PC-3 (cell line): ENCODE data around the gene SAA1. TPM values are rescaled to one million over a fixed set of nuclear protein-coding genes. Genes with fewer than 3 reads are reported as not detected.

Experiments
- ATAC-seq: fragments of 200-7000 bp; cut with Tn5 transposase; 2 replicates; pipeline ENCODE4 v1.9.1; 2020; ENCODE audit warnings: mild to moderate bottlenecking, moderate library complexity
- BruUV-seq: library from RNA; stranded (reverse); fragments of 400-500 nt; replicated peaks from 2 replicates; lab custom pipeline; 2021; lab: Mats Ljungman, UMichigan
- CTCF ChIA-PET: fragments of 300-600 bp; sonication (Branson Sonifier 250); formaldehyde crosslinking; loops from one replicate; lab custom pipeline; 2022; ENCODE audit warnings: antibody characterized with exemption; lab: Charles Lee
- POLR2A ChIA-PET: fragments of 300-600 bp; sonication (Branson Sonifier 250); formaldehyde crosslinking; loops from one replicate; lab custom pipeline; 2022; ENCODE audit warnings: antibody characterized with exemption; ENCODE audit not compliant: unreplicated experiment; lab: Charles Lee
- DNase-seq: peaks from one replicate; pipeline ENCODE4 v3.0.0-alpha.2; 2015
- H2AFZ ChIP-seq: fragments of 300-600 bp; sonication (generic); 2 replicates; pipeline ENCODE4 v1.6.0; 2016; ENCODE audit warnings: antibody characterized with exemption, low read length
- H3F3A ChIP-seq: fragments of 300-600 bp; sonication (generic); one replicate; pipeline ENCODE4 v1.6.0; 2017; ENCODE audit warnings: antibody characterized with exemption, low read length, control low read depth, mild to moderate bottlenecking; ENCODE audit not compliant: unreplicated experiment
- H3K27ac ChIP-seq: fragments of 300-600 bp; sonication (generic); 2 replicates; pipeline ENCODE4 v1.5.1; 2016; ENCODE audit warnings: mild to moderate bottlenecking, low read length
- H3K27me3 ChIP-seq: fragments of 300-600 bp; sonication (generic); 2 replicates; pipeline ENCODE4 v1.6.1; 2016; ENCODE audit warnings: low read length, mixed read lengths
- H3K36me3 ChIP-seq: fragments of 300-600 bp; sonication (generic); 2 replicates; pipeline ENCODE4 v1.6.1; 2016; ENCODE audit warnings: low read depth, mixed run types, low read length, mixed read lengths
- H3K4me1 ChIP-seq: fragments of 300-600 bp; sonication (generic); 2 replicates; pipeline ENCODE4 v1.5.1; 2016; ENCODE audit warnings: low read length; ENCODE audit not compliant: insufficient read depth
- H3K4me2 ChIP-seq: fragments of 300-600 bp; sonication (generic); 2 replicates; pipeline ENCODE4 v1.6.0; 2016; ENCODE audit warnings: low read length
- H3K4me3 ChIP-seq: fragments of 300-600 bp; sonication (generic); 2 replicates; pipeline ENCODE4 v1.5.1; 2016; ENCODE audit warnings: mild to moderate bottlenecking, low read length, mixed read lengths
- H3K79me2 ChIP-seq: fragments of 300-600 bp; sonication (generic); 2 replicates; pipeline ENCODE4 v1.6.1; 2017; ENCODE audit warnings: low read length, mixed read lengths
- H3K9ac ChIP-seq: fragments of 300-600 bp; sonication (generic); 2 replicates; pipeline ENCODE4 v1.6.0; 2016; ENCODE audit warnings: mild to moderate bottlenecking, low read length
- H3K9me2 ChIP-seq: fragments of 300-600 bp; sonication (generic); replicated peaks from 2 replicates; pipeline ENCODE4 v1.6.1; 2016; ENCODE audit warnings: mixed run types, low read length, mixed read lengths
- H3K9me3 ChIP-seq: fragments of 300-600 bp; sonication (generic); 2 replicates; pipeline ENCODE4 v1.6.1; 2016; ENCODE audit warnings: low read length, mixed read lengths
- H4K20me1 ChIP-seq: fragments of 300-600 bp; sonication (generic); 2 replicates; pipeline ENCODE4 v1.6.1; 2016; ENCODE audit warnings: low read length, mixed read lengths
- EZH2 ChIP-seq: fragments of 300-600 bp; sonication (generic); IDR thresholded peaks from one replicate; pipeline ENCODE4 v1.6.1; 2017; ENCODE audit warnings: antibody characterized with exemption, mild to moderate bottlenecking, low read length; ENCODE audit not compliant: unreplicated experiment
- EZH2phosphoT487 ChIP-seq: fragments of 300-600 bp; sonication (generic); IDR thresholded peaks from 2 replicates; pipeline ENCODE4 v1.6.1; 2018; ENCODE audit warnings: mild to moderate bottlenecking, antibody characterized with exemption, low read length, borderline replicate concordance
- intact Hi-C: fragments of 100-400 bp; cut with micrococcal nuclease; formaldehyde crosslinking; loops from 2 replicates; pipeline ENCODE4 v1.9.0; 2023
- total RNA-seq: library from RNA; depleted of rRNA; stranded (reverse); fragments of >200 nt; gene quantifications from 2 replicates; pipeline ENCODE4 v1.2.3, GENCODE V29; 2014
- TF ChIP-seq, protein P1 (sequence below): fragments of 300-600 bp; sonication (generic); conservative IDR thresholded peaks from 2 replicates; pipeline ENCODE4 v1.5.1; 2017; ENCODE audit warnings: antibody characterized with exemption, low read depth, mild to moderate bottlenecking, low read length

The SAA1 gene
- total RNA-seq, 1 experiment from 2014 or later = not detected

DNA sequence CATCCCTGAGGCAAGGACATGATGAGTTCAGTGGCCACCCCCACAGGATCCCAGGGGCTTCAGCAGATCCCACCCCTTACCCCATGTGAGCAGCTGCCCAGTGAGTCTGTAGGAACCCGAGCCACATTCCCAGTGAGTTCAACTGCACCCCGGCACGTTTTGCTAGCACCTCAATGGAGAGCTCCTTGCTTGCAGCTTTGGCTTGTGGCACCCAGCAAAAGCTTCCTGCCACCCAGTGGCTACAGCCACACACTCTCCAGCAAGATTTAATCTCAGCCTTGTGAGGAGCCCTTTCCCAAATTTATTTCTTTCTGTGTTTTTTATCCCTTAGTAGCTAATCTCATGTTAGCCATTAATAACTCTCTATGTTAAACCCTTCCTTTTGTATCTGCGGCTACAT, 4.0 kb downstream of the SAA1 start:
- no peaks in the 10 kb centered on the region for H3K4me1 ChIP-seq
- H3K27me3 ChIP-seq = no peaks in the 10 kb centered on the region
- intact Hi-C loops = no loop called here
- H3K79me2 ChIP-seq = no peaks in the 10 kb centered on the region
- H3K27ac ChIP-seq = no peak overlapping the region
- ATAC-seq (no peak), DNase-seq (no peak)
- no peaks in the 10 kb centered on the region for H3F3A ChIP-seq
- ChIA-PET CTCF (interaction anchor here (0.6 to 1.0 kb wide), 2 partner anchors 26 to 117 kb away, joined by 3 to 6 read pairs; no protein-coding TSS in a partner anchor), POLR2A (no interaction called here)
- H3K4me3 ChIP-seq = no peak overlapping the region
- H3K9me2 ChIP-seq = no peaks in the 10 kb centered on the region
- H4K20me1 ChIP-seq = no peaks in the 10 kb centered on the region
- H3K36me3 ChIP-seq = no peaks in the 10 kb centered on the region
- no peak overlapping the region for H3K4me2 ChIP-seq
- no peak overlapping the region for H3K9ac ChIP-seq
- H2AFZ ChIP-seq = no peak overlapping the region
- BruUV-seq = no TSS peak
- TF ChIP-seq, protein P1, sequence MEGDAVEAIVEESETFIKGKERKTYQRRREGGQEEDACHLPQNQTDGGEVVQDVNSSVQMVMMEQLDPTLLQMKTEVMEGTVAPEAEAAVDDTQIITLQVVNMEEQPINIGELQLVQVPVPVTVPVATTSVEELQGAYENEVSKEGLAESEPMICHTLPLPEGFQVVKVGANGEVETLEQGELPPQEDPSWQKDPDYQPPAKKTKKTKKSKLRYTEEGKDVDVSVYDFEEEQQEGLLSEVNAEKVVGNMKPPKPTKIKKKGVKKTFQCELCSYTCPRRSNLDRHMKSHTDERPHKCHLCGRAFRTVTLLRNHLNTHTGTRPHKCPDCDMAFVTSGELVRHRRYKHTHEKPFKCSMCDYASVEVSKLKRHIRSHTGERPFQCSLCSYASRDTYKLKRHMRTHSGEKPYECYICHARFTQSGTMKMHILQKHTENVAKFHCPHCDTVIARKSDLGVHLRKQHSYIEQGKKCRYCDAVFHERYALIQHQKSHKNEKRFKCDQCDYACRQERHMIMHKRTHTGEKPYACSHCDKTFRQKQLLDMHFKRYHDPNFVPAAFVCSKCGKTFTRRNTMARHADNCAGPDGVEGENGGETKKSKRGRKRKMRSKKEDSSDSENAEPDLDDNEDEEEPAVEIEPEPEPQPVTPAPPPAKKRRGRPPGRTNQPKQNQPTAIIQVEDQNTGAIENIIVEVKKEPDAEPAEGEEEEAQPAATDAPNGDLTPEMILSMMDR = no peak
- no peak for TF ChIP-seq EZH2
- no peak for TF ChIP-seq EZH2phosphoT487
- no peaks in the 10 kb centered on the region for H3K9me3 ChIP-seq

DNA sequence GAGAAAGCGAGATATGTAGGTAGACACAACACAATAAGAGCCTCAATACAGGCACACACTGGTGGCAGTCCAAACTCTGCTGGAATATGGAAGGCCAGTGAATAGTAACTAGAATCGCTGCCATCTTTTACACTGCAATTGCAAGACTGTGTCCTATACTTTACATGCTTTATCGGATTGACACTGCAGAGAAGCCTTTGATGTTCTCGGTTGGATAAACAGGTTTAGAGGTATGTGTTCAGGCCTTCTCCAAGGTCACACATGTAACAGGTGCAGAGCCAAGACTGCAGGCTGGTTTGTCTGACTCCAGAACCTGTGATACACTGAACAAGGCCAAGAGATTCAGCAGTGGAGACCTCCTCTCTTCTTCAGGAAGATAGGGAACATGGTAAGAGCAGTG, 5.1 kb downstream of the SAA1 start:
- no peak overlapping the region for H3K4me2 ChIP-seq
- H4K20me1 ChIP-seq = no peaks in the 10 kb centered on the region
- H3K27ac ChIP-seq = no peak overlapping the region
- ATAC-seq = no peak
- CTCF ChIA-PET = no interaction called here
- H2AFZ ChIP-seq = no peak overlapping the region
- DNase-seq = no peak
- no peaks in the 10 kb centered on the region for H3K9me3 ChIP-seq
- TF ChIP-seq EZH2 = no peak
- TF ChIP-seq, protein P1 = no peak
- TF ChIP-seq EZH2phosphoT487 = no peak
- no peak overlapping the region for H3K9ac ChIP-seq
- POLR2A ChIA-PET = no interaction called here
- no peak overlapping the region for H3K4me3 ChIP-seq
- H3K79me2 ChIP-seq = no peaks in the 10 kb centered on the region
- no peaks in the 10 kb centered on the region for H3K4me1 ChIP-seq
- H3K9me2 ChIP-seq = no peaks in the 10 kb centered on the region
- no peaks in the 10 kb centered on the region for H3K36me3 ChIP-seq
- H3F3A ChIP-seq = no peaks in the 10 kb centered on the region
- intact Hi-C loops = no loop called here
- H3K27me3 ChIP-seq = no peaks in the 10 kb centered on the region
- BruUV-seq = no TSS peak

DNA sequence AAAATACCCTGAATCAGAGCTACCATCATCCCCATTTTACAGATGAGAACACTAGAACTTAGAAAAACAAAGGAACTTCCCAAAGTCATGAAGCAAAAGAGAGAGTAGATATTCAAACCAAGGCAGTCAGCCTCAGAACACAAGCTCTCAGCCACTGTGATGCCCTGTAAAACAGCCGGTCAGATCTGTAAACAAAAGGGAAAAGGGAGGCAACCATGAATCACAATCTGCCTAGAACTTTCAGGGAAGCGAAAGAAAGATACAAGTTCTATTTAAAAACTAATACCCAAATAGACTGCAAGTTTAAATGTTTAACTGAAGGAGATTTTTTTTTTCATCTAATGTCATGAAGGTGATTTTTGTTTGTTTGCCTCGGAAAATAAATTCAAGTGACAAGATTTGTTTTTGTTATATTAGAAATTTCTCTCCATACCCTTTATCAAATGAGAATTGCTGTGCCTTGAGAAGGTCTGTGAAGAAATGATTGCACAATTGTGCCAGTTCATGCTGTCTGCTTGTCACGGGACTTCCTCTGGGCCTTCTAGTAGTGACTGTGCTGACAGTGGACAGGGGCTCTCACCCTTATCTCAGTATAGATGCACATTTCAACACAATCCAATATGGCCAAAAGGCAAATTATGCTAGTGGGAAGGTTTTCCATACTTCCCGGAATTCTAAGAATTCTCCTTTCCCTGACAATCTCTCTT, 11.7 kb downstream of the SAA1 start:
- H3K4me3 ChIP-seq = no peak overlapping the region
- intact Hi-C loops = no loop called here
- ATAC-seq (peak; percentile 43), DNase-seq (no peak)
- H2AFZ ChIP-seq = no peak overlapping the region
- H3K27me3 ChIP-seq = no peaks in the 10 kb centered on the region
- no peaks in the 10 kb centered on the region for H3K79me2 ChIP-seq
- H3K9me3 ChIP-seq = no peaks in the 10 kb centered on the region
- no peak overlapping the region for H3K9ac ChIP-seq
- TF ChIP-seq EZH2phosphoT487 = no peak
- TF ChIP-seq, protein P1 = no peak
- TF ChIP-seq EZH2 = no peak
- POLR2A ChIA-PET = interaction anchor here (0.6 kb wide), 1 partner anchor 37 kb away, joined by 3 read pairs; no protein-coding TSS in a partner anchor
- no peak overlapping the region for H3K27ac ChIP-seq
- no peaks in the 10 kb centered on the region for H4K20me1 ChIP-seq
- CTCF ChIA-PET = interaction anchor here (0.6 kb wide), 1 partner anchor 46 kb away, joined by 3 read pairs; no protein-coding TSS in a partner anchor
- H3K4me2 ChIP-seq = no peak overlapping the region
- no peaks in the 10 kb centered on the region for H3F3A ChIP-seq
- BruUV-seq = no TSS peak
- H3K36me3 ChIP-seq = peaks cover 10% of the 10 kb centered on the region; the same call in 1 of the 2 replicates
- H3K4me1 ChIP-seq = no peaks in the 10 kb centered on the region
- no peaks in the 10 kb centered on the region for H3K9me2 ChIP-seq
